Stimulated activated effector memory CD8-positive, alpha-beta T cell treated with anti-CD3 and anti-CD28 coated beads, Interleukin-12 subunit alpha, Interleukin-12 subunit beta, amount 100 ng/mL, for 72 hours (primary cell): ENCODE data around the gene COX6A2.
A peak's percentile ranks its signal among the peaks of the same experiment; 100 is the strongest.

Experiments used
- ATAC-seq: fragments of 150-1000 bp; cut with Tn5 transposase; 2 replicates; pipeline ENCODE4 v1.10.0; 2021
- DNase-seq, 2 donors: peaks; one replicate each; pipeline ENCODE4 v3.0.0; 2021 to 2022; ENCODE audit warnings: low spot score in 2 of 2
- H3K27ac Mint-ChIP-seq: one replicate; pipeline ENCODE4 v1.8.0; 2022; ENCODE audit warnings: mild to moderate bottlenecking, mixed read lengths
- H3K36me3 Mint-ChIP-seq: one replicate; pipeline ENCODE4 v1.8.0; 2022; ENCODE audit warnings: mild to moderate bottlenecking, mixed read lengths
- H3K4me1 Mint-ChIP-seq: one replicate; pipeline ENCODE4 v1.8.0; 2022; ENCODE audit warnings: mixed read lengths
- H3K4me3 Mint-ChIP-seq: one replicate; pipeline ENCODE4 v1.8.0; 2022; ENCODE audit warnings: mild to moderate bottlenecking, mixed read lengths
- H3K9me3 Mint-ChIP-seq: one replicate; pipeline ENCODE4 v1.8.0; 2022; ENCODE audit warnings: mixed read lengths

The COX6A2 gene

DNA sequence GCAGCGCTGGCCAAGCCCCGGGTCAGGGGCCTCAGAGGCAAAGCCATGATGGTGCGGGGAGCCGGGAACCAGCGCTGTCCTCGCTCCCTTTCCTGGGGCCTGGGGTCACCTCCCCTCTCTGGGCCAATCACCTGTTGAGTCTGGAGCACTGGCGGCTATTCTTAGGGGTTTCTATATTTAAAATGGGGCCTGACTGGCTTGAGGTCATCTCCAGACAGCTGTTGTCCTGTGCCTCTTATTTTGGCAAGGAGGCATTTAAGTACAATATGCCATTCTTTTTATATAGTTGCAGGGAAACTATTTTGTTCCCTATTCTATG, at the start of gene COX6A2:
TSS of gene COX6A2 (minus strand) at position 82 of the 319 bp plus-strand sequence. CDS start at position 47, 35 bp downstream.
- no peaks in the 10 kb centered on the region for H3K9me3 Mint-ChIP-seq
- H3K4me1 Mint-ChIP-seq: peaks cover 35% of the 10 kb centered on the region
- no peak within 1 kb of the TSS for H3K27ac Mint-ChIP-seq
- H3K36me3 Mint-ChIP-seq: no peaks in the 10 kb centered on the region
- H3K4me3 Mint-ChIP-seq: peak within 1 kb of the TSS; percentile 25
- ATAC-seq (no peak), DNase-seq (no peak)

DNA sequence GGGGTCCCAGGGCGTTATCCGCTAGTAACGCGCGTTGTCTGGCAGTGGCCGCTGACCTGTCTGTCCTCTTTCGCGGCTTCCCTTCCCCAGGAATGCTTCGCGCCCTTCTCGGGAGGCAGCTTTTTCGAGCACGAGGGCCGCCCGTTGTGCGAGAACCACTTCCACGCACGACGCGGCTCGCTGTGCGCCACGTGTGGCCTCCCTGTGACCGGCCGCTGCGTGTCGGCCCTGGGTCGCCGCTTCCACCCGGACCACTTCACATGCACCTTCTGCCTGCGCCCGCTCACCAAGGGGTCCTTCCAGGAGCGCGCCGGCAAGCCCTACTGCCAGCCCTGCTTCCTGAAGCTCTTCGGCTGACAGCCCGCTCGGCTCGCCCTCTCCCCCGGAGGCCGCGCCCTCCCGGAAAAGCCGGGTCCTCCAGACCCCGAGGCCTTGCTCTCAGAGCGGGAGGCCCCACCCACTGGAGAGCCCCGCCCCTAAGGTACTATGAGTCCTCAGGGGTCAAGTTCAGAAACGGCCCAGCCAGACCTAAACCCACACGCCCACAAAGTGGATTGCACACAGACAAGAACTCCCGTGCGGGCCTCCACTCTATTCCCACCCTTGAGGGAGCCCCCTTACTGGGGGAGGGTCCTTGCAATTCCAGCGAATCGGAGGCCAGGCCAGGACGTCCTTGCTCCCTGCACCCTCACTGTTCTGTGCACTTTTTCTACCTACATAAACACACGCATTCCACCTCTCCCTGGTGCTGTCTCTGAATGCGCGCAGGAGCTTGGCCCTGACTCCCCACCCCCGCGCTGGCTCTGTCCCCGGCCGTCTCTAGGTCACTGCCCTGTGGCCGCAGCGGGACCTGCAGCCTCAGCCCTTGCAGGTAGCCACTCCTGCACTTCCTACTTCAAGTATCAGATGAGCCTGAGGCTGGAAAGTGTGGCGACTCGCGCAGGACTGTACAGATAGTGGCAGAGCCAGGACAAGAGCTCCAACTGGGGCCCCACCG, 49.4 kb upstream of the COX6A2 start:
- DNase-seq (peak in 1 of 2 donors; percentile 63), ATAC-seq (peak; percentile 43)
- Mint-ChIP-seq H3K27ac (no peak overlapping the region), H3K4me3 (peak overlapping the region; percentile 83), H3K36me3 (no peaks in the 10 kb centered on the region), H3K4me1 (peaks cover 25% of the 10 kb centered on the region), H3K9me3 (no peaks in the 10 kb centered on the region)

DNA sequence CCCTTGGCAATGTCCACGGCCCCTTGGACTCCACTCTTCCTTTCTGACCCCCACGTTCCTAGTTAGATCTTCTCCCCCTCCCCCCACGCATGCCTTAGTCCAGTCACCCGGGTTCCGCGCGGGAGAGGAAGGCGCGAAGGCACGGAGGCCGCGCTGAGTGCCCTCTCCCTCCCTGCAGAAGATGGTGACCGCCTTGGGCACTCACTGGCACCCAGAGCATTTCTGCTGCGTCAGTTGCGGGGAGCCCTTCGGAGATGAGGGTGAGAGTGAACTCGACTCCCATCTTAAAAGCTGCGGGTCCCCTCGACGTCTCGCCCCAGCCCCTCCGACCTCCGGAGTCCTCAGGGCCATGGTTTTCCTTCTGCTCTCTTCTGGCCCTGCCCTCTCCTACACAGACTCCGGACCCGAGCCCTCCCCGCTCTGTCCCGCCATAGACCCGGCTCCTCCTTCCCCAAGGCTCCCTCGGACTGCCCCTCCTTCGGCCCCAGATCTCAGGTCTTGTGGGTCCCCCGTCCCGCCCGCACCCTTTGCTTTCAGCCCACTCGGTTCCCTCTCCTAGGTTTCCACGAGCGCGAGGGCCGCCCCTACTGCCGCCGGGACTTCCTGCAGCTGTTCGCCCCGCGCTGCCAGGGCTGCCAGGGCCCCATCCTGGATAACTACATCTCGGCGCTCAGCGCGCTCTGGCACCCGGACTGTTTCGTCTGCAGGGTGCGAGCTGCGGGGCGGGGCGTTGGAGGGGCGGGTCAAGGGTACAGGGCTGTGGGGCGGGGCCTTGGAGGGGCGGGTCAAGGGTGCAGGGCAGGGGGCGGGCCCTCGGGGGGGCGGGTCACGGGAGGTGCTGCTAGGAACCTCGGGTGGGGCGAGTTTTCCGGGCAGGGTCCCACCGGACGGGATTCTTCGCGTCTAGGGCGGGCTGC, 48.4 kb upstream of the COX6A2 start:
- DNase-seq: peak; percentile 66 to 83

DNA sequence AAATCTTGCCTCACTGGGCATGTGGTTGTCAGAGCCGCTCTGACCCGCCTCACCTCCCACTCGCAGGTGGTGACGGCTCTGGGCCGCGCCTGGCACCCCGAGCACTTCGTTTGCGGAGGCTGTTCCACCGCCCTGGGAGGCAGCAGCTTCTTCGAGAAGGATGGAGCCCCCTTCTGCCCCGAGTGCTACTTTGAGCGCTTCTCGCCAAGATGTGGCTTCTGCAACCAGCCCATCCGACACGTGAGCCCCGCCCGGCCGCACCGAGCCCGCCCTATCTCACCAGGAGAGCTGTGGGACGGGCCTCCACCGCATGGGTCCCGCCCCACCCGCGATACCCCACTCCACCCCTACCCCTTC, 47.8 kb upstream of the COX6A2 start:
- no peak for ATAC-seq
- Mint-ChIP-seq H3K4me1 (peaks cover 28% of the 10 kb centered on the region), H3K27ac (no peak overlapping the region), H3K9me3 (no peaks in the 10 kb centered on the region), H3K4me3 (peak overlapping the region; percentile 83), H3K36me3 (no peaks in the 10 kb centered on the region)
- DNase-seq: no peak

More for the DNA sequence above, 48.4 kb upstream of the COX6A2 start:
- peak overlapping the region; percentile 77 for H3K27ac Mint-ChIP-seq
- no peaks in the 10 kb centered on the region for H3K36me3 Mint-ChIP-seq
- H3K9me3 Mint-ChIP-seq: no peaks in the 10 kb centered on the region
- H3K4me1 Mint-ChIP-seq: peaks cover 28% of the 10 kb centered on the region
- peak overlapping the region; percentile 83 for H3K4me3 Mint-ChIP-seq
- peak; percentile 89 for ATAC-seq

DNA sequence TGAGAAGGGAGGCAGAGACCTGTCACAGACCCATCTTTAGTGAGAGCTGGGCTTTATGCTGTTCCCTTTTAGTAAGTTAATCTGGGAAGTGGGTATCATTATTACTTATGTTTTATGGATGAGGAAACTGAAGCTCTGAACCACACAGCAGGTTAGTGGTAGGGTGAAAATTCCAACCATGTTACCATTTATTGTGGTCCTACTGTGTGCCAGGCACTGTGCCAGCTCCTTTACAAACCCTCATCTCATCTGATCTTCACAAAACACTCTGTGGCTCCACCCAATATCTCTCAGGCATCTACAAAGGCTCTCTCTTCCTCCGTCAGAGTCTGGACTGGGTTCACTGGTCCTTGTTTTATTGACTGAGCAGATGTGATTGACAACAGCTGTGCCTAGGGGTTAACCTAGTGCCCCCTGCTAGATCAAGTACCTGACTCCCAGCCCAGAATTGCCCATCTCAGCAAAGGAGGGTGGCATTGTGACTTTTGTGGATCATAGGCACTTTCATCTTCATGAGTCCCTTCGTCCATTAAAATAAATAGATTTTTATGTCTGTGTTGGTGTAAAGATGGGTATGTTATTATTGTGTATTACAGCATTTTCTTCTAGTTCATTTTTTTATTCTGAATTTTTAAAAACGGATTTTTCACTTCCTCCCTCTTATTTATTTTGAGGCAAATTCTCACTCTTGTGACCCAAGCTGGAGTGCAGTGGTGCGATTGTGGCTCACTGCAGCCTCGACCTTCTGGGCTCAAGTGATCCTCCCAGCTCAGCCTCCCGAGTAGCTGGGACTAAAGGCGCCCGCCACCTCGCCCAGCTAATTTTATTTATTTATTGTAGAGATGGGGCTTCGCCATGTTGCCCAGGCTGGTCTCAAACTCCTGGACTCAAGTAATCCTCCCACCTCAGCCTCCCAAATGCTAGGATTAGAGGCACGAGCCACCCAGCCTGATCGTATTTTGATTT, 46.9 kb upstream of the COX6A2 start:
- no peaks in the 10 kb centered on the region for H3K9me3 Mint-ChIP-seq
- H3K36me3 Mint-ChIP-seq: no peaks in the 10 kb centered on the region
- H3K27ac Mint-ChIP-seq: no peak overlapping the region
- H3K4me1 Mint-ChIP-seq: peaks cover 28% of the 10 kb centered on the region
- peak overlapping the region; percentile 83 for H3K4me3 Mint-ChIP-seq
- ATAC-seq (no peak), DNase-seq (no peak)

GRCh38 chr16:31474173-31474714, 46.1 kb upstream of the COX6A2 start:
- Mint-ChIP-seq H3K4me3 (no peak overlapping the region), H3K4me1 (peaks cover 28% of the 10 kb centered on the region), H3K36me3 (no peaks in the 10 kb centered on the region), H3K9me3 (no peaks in the 10 kb centered on the region), H3K27ac (no peak overlapping the region)
- DNase-seq (no peak), ATAC-seq (no peak)

DNA sequence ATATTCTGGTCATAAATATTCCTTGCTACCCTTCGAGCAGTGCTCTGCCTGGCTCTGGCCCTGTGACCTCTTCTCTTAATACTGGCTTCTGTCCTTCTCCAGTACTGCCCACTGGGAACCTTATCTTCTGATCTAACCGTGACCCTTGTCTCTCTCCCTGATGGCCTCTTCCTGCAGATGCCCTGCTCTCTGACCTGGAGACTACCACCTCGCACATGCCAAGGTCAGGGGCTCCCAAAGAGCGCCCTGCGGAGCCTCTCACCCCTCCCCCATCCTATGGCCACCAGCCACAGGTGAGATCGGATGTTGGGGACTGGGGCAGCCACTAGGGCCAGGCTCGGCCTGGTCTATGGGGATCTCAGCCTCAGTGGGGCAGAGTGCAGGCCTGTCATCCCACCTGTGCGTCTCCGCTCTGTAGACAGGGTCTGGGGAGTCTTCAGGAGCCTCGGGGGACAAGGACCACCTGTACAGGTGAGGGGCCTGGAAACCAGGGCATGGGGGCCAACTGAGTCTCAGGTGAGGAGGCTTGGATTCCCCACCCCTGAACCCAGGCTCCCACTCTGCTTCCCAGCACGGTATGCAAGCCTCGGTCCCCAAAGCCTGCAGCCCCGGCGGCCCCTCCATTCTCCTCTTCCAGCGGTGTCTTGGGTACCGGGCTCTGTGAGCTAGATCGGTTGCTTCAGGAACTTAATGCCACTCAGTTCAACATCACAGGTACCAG, 45.3 kb upstream of the COX6A2 start:
- H3K9me3 Mint-ChIP-seq: no peaks in the 10 kb centered on the region
- H3K4me1 Mint-ChIP-seq: peaks cover 28% of the 10 kb centered on the region
- H3K4me3 Mint-ChIP-seq: peak overlapping the region; percentile 62
- DNase-seq (no peak), ATAC-seq (no peak)
- no peaks in the 10 kb centered on the region for H3K36me3 Mint-ChIP-seq
- H3K27ac Mint-ChIP-seq: peak overlapping the region; percentile 26

DNA sequence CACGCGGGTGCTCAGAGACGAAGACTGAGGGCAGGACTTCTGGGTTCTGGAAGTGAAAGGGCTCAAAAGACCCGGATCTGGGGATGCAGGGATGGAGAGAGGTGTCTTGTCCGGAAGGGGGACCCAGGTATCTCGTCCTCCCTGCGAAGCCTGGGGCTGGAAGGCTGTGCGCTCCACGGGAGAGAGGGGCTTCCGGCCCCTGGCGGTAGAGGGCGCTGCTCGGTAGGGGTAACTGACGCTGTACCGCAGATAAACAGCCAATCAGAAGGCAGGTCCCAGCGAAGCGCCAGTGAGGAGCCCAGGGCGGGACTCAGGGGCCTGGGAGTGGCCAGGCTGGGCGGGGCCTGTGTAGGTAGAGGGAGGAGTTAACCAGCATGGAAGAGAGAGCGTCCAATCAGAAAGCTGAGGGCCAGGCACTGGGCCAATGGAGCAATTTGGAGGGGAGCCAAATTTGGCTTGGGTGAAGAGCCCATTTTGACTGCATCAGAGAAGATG, 44.6 kb upstream of the COX6A2 start:
- peak; percentile 23 for ATAC-seq
- DNase-seq: no peak
- H3K4me3 Mint-ChIP-seq: peak overlapping the region; percentile 62
- no peaks in the 10 kb centered on the region for H3K36me3 Mint-ChIP-seq
- H3K9me3 Mint-ChIP-seq: no peaks in the 10 kb centered on the region
- H3K27ac Mint-ChIP-seq: peak overlapping the region; percentile 26
- peaks cover 22% of the 10 kb centered on the region for H3K4me1 Mint-ChIP-seq

DNA sequence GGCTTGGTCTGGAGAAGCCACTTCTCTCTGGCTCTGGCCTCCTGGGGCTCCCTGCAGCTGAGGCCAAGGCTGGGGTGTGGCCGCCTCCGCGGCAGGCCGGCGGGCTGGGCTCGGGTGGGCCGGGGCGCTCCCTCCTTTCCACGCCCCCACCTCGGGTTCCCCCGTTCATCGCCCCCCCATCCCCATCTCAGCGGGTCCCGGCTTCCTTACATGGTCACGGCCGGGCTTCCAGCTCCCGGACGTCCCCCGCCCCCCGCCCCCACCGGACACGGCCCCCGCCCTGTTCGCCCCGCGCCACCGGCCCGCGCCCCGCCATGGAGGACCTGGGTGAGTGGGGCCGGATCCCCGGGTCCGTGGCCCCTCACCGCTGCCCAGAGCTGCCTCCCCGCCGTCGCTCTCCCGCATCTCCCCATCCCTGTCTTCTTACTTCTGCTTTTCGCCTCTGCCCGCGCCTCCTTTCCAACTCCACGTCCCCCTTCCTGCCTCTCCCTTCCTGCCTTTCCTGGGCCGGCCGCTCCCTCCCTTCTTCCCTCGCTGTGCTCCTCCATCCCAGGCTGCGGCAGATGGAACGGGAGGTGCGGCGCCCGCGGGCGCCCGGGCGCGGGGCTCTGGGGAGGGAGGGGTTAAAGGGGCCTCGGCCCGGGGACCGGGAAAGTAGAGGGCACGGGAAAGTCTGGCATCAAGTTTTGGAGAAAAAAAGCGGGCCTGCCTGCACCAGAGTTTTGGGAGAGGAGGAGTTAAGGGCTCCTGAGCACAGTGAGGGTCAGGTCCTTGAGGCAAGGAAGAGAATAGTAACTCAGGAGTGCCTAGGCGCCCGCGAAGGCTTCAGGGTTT, 43.9 kb upstream of the COX6A2 start, which contains the start of gene TGFB1I1:
TSS of gene TGFB1I1 (plus strand) at position 278 of the 834 bp plus-strand sequence. CDS start at position 315, 37 bp downstream.
- H3K27ac Mint-ChIP-seq: peak within 1 kb of the TSS; percentile 26

GRCh38 chr16:31471241-31471874, 43.2 kb upstream of the COX6A2 start:
- Mint-ChIP-seq H3K4me3 (peak overlapping the region; percentile 62), H3K27ac (no peak overlapping the region), H3K4me1 (peaks cover 21% of the 10 kb centered on the region), H3K36me3 (peaks cover 8% of the 10 kb centered on the region), H3K9me3 (no peaks in the 10 kb centered on the region)
- ATAC-seq (no peak), DNase-seq (no peak)

More for the DNA sequence above, 43.9 kb upstream of the COX6A2 start, which contains the start of gene TGFB1I1:
- Mint-ChIP-seq H3K4me3 (peak within 1 kb of the TSS; percentile 62), H3K9me3 (no peaks in the 10 kb centered on the region), H3K36me3 (peaks cover 3% of the 10 kb centered on the region), H3K4me1 (peaks cover 22% of the 10 kb centered on the region)
- no peak for ATAC-seq
- DNase-seq: no peak

DNA sequence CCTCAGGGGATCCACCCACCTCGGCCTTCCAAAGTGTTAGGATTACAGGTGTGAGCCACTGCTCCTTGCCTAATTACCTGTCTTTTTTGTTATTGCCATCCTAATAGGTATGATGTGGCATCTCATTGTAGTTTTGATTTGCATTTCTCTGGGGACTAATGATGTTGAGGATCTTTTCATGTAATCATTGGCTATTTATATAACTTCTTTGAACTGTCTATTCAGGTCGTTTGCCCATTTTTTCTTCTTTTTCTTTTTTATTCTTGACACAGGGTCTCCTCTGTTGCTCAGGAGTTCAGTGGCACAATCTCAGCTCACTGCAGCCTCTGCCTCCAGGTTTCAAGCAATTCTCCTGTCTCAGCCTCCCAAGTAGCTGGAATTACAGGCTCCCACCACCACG, 42.5 kb upstream of the COX6A2 start:
- Mint-ChIP-seq H3K9me3 (no peaks in the 10 kb centered on the region), H3K4me1 (peaks cover 16% of the 10 kb centered on the region), H3K36me3 (peaks cover 8% of the 10 kb centered on the region), H3K4me3 (no peak overlapping the region), H3K27ac (no peak overlapping the region)
- ATAC-seq (no peak), DNase-seq (no peak)

DNA sequence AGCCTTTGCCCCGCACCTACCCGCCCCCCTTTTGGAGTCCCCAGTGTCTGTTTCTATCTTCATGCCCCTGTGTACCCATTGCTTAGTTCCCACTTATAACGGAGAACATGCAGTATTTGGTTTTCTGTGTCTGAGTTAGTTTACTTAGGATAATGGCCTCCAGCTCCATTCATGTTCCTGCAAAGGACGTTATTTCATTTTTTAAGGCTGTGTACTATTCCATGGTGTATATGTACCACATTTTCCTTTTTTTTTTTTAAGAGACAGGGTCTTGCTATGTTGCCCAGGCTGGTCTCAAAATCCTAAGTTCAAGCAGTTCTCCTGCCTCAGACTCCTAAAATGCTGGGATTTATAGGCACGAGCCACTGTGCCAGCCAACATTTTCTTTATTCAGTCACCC, 39.7 kb upstream of the COX6A2 start:
- no peaks in the 10 kb centered on the region for H3K9me3 Mint-ChIP-seq
- ATAC-seq (no peak), DNase-seq (no peak)
- H3K27ac Mint-ChIP-seq: no peak overlapping the region
- peaks cover 18% of the 10 kb centered on the region for H3K4me1 Mint-ChIP-seq
- peaks cover 25% of the 10 kb centered on the region for H3K36me3 Mint-ChIP-seq
- H3K4me3 Mint-ChIP-seq: no peak overlapping the region
